ENCODE results near the gene OBSCN.

Gene OBSCN

GRCh38 chr1:228316589-228317387, 108.9 kb downstream of the OBSCN start:
- DNase-seq (ENCODE audit: insufficient read length, low spot score), result no peak
- FAIRE-seq, result no peak

DNA sequence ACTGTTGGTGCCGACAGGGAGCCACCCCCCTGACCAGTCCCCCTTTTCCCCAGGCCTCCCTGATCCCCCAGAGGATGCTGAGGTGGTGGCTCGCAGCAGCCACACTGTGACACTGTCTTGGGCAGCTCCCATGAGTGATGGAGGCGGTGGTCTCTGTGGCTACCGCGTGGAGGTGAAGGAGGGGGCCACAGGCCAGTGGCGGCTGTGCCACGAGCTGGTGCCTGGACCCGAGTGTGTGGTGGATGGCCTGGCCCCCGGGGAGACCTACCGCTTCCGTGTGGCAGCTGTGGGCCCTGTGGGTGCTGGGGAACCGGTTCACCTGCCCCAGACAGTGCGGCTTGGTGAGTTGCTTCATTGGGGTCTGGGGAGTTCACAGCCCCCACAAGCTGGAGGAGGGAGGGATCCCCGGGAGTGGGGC, 109.6 kb downstream of the OBSCN start:
- FAIRE-seq (no peak), DNase-seq (ENCODE audit: insufficient read length, low spot score) (no peak)

- DNase-seq (ENCODE audit: insufficient read length, low spot score), result no peak
- FAIRE-seq, result no peak
These were observed 110.3 kb downstream of the OBSCN start for GRCh38 chr1:228317891-228318810.

DNA sequence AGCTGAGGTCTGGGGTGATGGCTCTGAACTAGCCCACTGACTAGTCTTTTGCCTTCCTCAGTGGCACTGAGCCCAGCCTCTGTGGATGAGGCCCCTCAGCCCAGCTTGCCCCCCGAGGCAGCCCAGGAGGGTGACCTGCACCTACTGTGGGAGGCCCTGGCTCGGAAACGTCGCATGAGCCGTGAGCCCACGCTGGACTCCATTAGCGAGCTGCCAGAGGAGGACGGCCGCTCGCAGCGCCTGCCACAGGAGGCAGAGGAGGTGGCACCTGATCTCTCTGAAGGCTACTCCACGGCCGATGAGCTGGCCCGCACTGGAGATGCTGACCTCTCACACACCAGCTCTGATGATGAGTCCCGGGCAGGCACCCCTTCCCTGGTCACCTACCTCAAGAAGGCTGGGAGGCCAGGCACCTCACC, 111.0 kb downstream of the OBSCN start:
- no peak for FAIRE-seq
- DNase-seq (ENCODE audit: insufficient read length, low spot score), result no peak

GRCh38 chr1:228319352-228320088, 111.7 kb downstream of the OBSCN start:
- no peak for DNase-seq (ENCODE audit: insufficient read length, low spot score)
- no peak for FAIRE-seq

- FAIRE-seq (no peak), DNase-seq (ENCODE audit: insufficient read length, low spot score) (no peak)
These were observed 112.5 kb downstream of the OBSCN start for GRCh38 chr1:228320394-228320793.

GRCh38 chr1:228321435-228321834, 113.6 kb downstream of the OBSCN start:
- FAIRE-seq, result no peak
- no peak for DNase-seq (ENCODE audit: insufficient read length, low spot score)

GRCh38 chr1:228321895-228322294, 114.1 kb downstream of the OBSCN start:
- FAIRE-seq (no peak), DNase-seq (ENCODE audit: insufficient read length, low spot score) (no peak)

DNA sequence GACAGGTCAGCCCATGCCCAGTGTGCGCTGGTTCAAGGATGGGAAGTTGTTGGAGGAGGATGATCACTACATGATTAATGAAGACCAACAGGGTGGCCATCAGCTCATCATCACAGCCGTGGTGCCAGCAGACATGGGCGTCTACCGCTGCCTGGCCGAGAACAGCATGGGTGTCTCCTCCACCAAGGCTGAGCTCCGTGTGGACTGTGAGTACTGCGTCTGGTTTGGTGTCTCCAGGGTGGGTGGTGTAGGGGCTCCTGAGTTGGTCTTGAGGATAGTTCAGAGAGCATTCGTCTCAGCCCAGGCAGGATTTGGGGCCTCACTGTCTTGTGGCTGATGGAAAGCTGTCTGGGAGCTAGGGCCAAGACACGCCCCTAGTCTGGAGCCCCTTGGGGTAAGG, 115.6 kb downstream of the OBSCN start:
- DNase-seq (ENCODE audit: insufficient read length, low spot score) (no peak), FAIRE-seq (no peak)

DNA sequence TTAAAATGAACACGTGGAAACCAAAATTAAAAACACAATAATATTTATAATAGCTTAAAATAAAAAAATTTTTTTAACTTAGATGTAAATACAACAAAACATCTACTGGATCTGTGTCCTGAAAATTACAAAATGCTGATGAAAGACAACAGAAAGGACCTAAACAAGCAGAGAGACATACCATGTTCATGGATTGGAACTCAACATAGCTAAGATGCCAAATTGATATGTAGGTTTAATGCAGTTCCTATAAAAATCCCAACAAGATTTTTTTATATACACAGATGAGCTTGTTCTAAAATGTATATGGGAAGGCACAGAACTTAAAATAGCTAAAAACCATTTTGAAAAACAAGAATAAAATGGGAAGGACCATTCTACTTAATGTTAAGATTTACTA, 117.4 kb downstream of the OBSCN start:
- no peak for DNase-seq (ENCODE audit: insufficient read length, low spot score)
- FAIRE-seq, result no peak

DNA sequence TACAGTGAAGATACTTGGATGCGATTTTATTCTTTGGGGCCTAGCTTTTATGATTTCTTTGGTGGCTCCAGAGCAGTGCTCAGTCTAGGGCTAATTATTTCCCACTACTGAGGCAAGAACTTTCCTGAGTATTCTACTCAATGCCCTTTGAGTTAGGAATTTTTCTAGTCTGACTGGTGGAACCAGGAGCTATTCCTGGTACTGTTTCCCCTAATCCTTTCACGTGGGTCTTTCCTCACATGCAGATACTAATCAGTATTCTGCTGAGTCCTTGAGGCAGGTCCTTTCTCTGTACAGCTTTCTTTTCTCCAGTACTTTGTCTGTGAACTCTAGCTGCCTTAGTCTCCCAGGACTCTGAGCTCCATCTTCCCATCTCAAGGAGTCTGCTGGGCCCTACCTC, 122.0 kb downstream of the OBSCN start:
- DNase-seq (ENCODE audit: insufficient read length, low spot score), result no peak
- no peak for FAIRE-seq

DNA sequence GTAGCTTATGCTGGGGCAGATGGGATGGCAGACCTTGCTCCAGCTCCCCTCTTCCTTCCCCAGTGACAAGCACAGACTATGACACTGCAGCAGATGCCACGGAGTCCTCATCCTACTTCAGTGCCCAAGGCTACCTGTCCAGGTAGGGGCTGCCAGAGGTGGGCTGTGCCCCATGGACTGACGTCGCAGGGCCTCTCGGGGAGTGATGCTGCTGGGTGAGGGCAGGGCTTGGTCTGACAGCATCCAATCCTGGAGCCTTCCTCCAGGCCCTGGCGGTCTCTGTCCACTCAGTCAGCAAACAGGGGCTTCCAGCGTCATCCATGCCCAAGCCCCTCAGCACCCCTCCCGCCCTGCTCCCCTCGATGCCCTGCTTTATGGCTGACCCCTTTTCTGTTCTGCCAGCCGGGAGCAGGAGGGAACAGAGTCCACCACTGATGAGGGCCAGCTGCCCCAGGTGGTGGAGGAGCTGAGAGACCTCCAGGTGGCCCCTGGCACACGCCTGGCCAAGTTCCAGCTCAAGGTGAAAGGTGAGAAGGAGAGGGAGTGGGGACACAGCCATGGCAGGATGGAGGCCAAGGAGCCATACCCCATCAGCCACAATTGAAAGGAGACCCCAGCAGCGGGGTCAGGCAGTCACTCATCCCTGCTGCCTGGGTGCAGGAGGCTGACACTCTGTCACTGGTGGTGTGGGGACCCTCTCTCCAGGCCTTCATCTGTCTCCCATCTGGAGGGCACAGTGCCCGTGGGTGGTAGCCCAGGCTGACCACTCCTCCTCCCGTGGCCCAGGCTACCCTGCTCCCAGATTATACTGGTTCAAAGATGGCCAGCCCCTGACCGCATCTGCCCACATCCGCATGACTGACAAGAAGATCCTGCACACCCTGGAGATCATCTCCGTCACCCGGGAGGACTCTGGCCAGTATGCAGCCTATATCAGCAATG, 125.2 kb downstream of the OBSCN start:
- DNase-seq (ENCODE audit: insufficient read length, low spot score) (no peak), FAIRE-seq (no peak)

GRCh38 chr1:228333739-228334115, 125.9 kb downstream of the OBSCN start:
- DNase-seq (ENCODE audit: insufficient read length, low spot score) (no peak), FAIRE-seq (no peak)

- no peak for DNase-seq (ENCODE audit: insufficient read length, low spot score)
These were observed 126.5 kb downstream of the OBSCN start for GRCh38 chr1:228334226-228334935.

GRCh38 chr1:228334954-228335353, 127.1 kb downstream of the OBSCN start:
- FAIRE-seq (no peak), DNase-seq (ENCODE audit: insufficient read length, low spot score) (no peak)

More at GRCh38 chr1:228334226-228334935, 126.5 kb downstream of the OBSCN start:
- FAIRE-seq, result no peak

DNA sequence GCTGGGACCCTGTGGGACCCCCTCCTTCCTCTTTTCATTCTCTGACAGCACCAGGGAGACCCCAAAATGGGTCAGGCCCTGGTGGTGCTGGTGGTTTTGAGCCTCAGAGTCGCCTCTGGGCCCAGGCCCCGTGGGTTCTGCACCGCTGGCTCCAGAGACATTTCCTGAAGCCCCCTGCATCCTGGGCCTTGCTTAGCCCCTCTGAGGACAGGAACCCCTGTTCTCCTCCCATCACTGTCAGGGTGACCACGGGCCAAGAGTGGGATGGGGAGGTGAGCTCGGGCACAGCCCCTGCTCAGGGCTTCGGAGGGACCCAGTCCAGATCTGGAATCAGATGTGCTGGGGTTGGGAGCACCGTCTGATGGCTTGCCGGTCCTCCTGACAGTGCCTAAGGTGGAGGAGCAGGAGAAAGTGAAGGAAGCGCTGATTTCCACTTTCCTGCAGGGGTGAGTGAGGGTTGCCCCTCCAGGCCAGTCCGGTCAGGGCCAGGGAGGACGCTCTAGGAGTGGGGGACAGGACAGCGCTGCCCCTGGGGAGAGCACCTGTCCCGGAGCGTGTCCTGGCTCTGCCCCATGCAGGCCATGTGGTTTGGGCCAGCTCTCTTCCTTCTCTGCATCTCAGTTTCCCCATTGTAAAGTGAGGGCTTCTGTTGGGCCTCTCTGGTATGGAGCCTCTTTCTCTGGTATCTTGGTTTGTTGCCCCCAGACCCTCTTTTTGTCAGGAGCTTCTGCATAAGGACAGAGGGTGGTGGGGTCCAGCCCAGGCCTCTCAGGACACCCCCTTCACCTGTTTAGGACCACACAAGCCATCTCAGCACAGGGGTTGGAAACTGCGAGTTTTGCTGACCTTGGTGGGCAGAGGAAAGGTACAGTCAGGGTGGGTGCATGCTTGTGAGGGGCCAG, 127.8 kb downstream of the OBSCN start:
- FAIRE-seq, result no peak
- no peak for DNase-seq (ENCODE audit: insufficient read length, low spot score)

- DNase-seq (ENCODE audit: insufficient read length, low spot score), result no peak
These were observed 128.6 kb downstream of the OBSCN start for GRCh38 chr1:228336308-228337030.

More at GRCh38 chr1:228336308-228337030, 128.6 kb downstream of the OBSCN start:
- no peak for FAIRE-seq

Measured in GM19239 (cell line).